Head of caudate nucleus (tissue), 42 donors: ENCODE data around the gene PROM2.
A peak's percentile ranks its signal among the peaks of the same experiment; 100 is the strongest.

Experiments used
- DNase-seq, 42 donors: peaks; one replicate each; pipeline versions ENCODE4 v3.0.0 to v3.0.0-alpha.2; 2020 to 2021; ENCODE audit warnings: mixed read lengths in 7 of 42
- intact Hi-C: fragments of 100-400 bp; cut with DNase I; formaldehyde crosslinking; loops from one replicate; pipeline ENCODE4 v1.15.0; 2022

Gene PROM2

DNA sequence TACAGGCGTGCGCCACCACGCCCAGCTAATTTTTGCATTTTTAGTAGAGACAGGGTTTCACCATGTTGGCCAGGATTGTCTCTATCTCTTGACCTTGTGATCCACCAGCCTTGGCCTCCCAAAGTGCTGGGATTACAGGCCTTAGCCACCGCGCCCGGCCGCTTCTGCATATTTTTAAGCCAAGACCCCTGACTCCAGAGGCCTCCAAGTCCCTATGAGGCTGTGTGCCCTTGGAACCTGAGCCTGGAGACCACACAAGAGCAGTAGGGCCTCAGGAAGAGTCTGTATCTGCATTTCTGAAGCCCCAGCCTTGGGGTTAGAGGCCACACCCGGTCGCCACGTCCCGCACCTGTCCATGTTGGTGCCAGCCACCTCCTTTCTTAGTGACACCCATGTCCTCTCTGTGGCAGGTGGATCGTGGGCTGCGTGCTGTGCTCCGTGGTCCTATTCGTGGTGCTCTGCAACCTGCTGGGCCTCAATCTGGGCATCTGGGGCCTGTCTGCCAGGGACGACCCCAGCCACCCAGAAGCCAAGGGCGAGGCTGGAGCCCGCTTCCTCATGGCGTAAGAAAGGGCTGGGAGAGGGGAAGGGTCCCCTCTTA, 5.3 kb downstream of the PROM2 start:
- no peak for DNase-seq
- intact Hi-C loops: no loop called here

DNA sequence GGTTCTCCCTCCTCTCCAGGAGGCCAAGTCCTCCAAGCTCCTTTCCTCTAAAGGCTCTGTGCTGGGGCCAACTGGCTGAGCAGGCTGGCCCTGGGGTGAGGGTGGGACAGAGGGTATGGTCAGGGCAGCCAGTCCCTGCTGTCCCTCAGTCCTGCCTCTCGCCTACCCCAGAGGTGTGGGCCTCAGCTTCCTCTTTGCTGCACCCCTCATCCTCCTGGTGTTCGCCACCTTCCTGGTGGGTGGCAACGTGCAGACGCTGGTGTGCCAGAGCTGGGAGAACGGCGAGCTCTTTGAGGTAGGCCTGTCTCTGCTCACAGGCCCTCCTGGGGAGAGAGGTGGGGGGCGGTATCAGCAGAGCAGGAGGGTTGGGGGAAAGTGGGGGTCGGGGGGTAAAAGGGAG, 6.8 kb downstream of the PROM2 start:
- intact Hi-C loops: no loop called here
- DNase-seq: no peak

DNA sequence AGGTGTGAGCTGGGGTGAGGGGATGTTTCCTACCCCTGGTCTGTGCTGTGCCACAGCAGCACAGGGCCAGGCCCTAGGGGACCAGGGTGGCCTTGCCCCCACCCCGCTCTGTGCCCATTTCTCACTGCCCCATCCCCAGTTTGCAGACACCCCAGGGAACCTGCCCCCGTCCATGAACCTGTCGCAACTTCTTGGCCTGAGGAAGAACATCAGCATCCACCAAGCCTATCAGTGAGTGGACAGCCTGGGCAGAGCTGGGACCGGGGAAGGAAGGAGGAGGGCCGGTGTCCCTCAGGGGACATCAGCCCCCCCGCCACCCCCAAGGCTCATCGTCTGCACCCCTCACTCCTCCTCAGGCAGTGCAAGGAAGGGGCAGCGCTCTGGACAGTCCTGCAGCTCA, 7.5 kb downstream of the PROM2 start:
- no peak for DNase-seq
- intact Hi-C loops: no loop called here

DNA sequence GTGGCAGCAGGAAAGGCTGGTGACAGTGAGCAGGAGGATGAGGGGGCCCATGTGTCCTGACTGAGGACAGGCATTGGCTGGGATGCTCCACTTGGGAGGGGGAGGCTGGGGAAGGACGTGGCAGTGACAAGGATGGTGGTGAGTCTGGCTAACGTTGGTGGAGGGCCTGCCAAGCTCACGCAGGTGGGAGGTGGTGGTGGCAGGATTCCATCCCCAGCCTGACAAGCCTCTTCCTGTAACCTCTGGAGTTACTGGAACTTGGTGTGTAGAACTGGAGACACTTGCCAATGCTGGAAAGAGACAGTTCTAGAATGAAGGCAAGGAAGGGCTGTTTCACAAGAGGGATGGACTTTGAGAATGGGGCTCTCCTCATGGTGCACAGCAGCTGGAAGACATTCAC, 8.2 kb downstream of the PROM2 start:
- intact Hi-C loops: no loop called here
- no peak for DNase-seq

DNA sequence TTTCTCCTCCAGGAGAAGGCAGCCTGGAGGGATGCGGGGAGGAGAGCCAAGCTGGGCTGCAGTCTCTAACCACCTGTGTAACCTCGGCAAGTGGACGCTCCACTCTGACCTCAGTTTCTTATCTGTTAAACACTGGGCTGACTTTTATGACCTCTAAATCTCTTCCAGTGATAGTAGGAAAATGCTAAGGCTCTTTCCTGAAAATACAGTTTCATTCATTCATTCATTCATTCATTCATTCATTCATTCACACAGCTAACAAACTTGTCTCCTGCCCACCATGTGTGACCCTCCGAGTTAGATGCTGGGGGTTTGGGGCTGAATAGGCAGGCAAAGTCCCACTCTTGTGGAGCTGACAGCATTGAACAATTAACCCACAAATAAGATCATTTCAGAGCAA, 9.3 kb downstream of the PROM2 start:
- intact Hi-C loops: no loop called here
- no peak for DNase-seq

DNA sequence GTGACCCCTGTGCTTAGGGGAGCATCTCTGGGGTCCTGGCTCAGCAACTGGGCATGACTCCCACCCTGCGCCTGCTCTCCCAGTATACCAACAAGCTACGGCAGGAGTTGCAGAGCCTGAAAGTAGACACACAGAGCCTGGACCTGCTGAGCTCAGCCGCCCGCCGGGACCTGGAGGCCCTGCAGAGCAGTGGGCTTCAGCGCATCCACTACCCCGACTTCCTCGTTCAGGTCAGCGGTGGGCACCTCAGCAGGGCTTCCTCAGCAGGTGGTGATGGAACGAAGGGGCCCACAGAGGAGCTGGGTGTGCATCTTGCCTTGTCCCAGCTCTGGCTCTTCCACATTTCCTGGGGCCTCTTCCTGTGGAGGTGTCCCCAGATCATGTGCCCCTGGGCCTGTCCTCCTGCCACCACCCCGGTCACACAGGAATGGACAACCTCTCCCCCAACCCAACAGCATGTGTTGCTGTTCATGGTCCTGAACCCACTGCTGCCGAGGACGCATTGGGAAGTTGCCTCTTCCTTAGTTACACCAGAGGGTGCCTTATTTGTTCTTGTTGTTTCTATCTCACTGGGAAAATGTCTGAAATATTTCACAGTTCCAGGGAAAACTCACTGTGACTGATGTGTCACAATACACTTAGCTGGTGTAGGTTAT, 10.8 kb downstream of the PROM2 start:
- intact Hi-C loops: no loop called here
- no peak for DNase-seq

DNA sequence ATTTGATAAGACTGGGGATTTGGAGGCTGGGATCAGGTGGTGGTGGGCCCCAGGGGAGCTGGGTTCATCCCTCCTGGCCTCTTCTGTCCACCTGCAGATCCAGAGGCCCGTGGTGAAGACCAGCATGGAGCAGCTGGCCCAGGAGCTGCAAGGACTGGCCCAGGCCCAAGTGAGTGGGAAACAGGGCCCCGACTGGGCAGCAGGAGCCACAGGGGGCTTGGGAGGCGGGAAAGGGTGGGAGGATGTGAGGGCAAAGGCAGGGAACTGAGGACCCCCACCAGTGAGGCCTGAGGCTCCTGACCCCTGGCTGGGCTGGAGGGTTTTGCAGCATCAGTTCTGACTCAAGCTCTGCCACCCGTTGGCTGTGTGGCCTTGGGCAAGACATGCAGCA, 11.3 kb downstream of the PROM2 start:
- intact Hi-C loops: no loop called here
- DNase-seq: no peak

DNA sequence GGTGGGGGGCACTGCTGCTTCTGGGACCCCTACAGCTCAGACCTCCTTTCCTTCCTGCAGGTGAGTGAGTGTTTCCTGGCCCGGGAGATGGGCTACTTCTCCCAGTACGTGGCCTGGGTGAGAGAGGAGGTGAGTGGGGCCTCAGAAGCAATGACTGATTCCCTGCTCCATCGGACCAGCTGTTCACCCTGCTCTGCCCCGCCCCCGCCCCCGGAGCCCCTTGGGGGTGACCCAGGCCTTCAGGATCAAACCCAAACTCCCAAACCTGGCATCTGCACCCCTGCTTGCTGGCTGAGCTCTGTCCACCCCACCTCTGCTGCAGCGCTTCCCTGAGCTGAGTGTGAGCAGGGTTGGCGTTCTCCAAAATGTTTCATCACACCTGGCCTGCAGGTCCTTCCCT, 13.1 kb downstream of the PROM2 start:
- intact Hi-C loops: no loop called here
- DNase-seq: no peak

DNA sequence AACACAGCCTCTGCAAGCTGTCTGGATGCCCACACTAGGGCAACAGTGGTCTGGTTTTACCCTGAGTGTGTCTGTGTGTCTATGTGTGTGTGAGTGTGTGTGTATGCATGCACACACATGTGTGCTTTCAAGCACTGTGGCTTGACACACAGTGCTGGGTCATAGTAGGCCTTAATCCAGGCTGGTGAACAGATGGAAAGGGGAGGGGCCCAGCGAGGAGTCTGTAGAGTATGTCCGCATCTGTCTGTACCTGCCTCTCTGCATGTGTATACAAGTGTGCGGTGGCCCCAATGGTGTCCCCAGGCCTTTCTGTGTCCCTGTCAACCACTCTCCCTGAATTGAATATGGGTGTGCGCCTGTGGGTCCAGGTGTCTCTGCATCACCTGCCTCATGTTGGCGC, 13.6 kb downstream of the PROM2 start:
- intact Hi-C loops: no loop called here

DNA sequence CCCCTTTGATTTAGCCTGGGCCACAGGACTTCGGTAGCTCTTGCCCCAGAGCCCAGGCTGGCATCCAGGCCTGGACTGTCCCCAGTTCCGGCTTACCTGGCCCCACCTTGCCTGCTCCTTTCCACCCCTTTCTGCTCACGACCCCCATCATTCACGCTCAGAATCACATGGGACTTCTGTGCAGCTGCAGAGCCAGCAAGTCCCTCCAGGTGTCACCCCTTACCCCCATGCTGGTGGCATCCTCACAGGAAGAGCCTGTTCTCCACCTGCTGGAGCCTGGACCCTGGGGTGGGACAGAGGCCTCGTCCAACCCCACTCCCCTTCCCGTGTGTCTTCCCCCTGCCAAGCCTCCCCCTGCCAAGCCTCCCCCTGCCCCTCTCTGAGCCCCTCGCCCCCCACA, 15.0 kb downstream of the PROM2 start:
- intact Hi-C loops: no loop called here
- DNase-seq: peak in 2 of 42 donors; percentile 49 to 72

More for the DNA sequence above, 13.6 kb downstream of the PROM2 start:
- no peak for DNase-seq

DNA sequence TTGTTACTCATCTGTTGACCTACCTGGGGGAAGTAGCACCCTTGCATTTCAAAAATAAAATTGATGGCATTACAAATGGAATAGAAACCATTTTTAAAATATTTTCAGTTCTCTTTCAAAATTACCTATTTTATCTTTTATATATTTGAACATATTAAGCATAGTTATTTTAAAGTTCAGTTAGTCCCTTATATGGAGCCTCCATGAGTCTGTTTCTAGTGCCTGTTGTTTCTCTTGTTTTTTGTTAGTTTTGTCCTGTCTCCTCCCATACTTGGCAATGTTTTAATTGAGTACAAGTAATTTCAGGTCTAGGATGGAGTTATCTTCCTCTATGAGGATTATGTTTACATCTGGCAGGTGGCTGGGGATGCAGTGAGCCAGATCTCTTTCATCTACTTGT, 17.0 kb downstream of the PROM2 start:
- no peak for DNase-seq
- intact Hi-C loops: no loop called here

DNA sequence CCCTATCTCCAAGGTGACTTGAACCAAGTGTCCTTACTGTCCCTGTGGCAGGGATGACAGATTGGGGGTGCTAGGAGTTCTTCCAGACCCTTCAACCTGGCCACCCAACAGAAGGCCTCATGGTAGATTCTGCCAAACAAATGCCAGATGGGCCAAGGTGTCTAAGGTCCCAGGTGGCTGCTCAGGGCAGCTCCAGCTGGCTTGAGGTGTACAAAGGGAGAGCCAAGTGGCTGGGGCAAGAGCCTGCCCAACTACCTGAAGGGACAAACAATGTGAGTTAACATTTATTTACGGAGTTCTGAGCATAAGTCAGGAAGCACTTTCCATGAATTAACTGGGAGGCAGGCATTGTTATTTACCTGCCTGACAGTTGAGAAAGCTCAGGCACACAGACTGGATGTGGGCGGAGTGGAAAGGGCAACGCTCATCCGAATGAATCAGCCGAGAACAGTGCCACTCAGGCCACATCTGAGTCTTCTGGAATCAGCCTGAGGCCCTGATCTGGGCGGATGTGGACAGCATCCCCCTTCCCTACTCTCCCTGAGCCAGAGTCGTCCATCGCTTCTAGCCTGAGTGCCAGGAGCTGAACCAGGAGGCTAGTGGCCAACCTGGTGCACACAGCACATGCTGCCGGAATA, 18.5 kb downstream of the PROM2 start:
- intact Hi-C loops: no loop called here
- DNase-seq: no peak

DNA sequence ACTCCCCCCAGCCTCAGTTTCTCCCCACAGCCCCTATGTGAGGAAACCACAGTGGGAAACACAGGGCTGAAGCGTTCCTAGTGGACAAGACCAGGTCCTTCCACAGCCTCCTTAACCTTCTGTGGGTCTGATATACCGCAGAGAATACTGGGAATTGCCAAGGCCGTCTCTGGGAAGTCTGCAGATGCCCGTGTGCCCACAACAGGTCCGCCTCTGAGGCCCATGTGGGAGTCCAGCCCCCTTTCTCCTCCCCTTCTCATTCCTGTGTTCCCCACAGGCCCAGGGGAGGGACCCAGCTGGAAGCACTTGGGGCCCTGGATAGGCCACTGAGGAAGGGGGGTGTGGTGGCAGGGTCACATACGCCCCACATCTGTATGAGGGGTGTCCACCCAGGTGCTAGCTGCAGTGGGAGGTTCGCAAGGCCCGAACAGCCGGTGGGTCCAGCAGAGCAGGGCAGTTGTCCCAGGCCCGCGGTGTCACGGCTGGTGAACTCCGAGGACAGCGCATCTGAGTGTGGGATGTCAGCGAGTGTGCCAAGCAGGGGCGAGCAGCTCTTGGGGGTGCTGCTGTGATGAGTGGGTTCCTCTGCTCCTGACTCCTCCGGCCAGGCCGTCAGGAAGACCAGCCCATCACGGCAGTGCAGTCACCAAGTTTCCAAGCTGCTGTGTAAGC, 20.5 kb downstream of the PROM2 start:
- no peak for DNase-seq
- intact Hi-C loops: no loop called here

DNA sequence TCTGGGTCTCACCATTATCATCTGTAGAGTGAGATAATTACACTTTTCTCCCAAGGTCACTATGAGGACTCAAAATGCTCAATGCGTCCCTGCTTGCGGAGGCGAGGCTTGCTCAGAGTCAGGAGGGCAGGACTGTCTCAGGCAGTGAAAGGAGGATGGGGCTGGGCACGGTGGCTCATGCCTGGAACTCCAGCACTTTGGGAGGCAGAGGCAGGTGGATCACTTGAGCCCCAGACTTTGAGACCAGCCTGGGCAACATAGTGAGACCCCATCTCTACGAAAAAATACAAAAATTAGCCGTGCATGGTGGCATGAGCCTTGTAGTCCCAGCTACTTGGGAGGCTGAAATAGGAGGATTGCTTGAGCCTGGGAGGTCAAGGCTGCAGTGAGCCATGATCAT, 21.1 kb downstream of the PROM2 start:
- DNase-seq: no peak
- intact Hi-C loops: no loop called here

DNA sequence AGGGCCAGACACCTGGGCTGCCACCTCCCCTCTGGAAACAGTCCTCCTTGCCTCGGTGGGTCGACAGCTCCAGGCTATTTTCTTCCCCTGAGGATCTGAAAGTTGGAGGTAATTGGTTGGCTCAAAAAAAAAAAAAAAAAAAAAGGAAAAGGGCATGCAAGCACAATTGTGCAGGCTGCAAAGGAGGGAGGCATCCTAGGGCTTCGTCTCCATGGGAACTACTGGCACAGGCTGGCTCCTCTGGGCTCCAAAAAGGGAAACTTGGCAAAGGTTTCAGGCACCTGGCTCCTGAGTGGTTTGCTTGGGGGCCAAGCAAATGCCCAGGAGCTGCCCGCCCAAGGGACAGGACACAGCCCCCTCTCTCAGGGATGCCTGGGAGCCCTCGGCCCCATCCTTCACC, 21.8 kb downstream of the PROM2 start:
- intact Hi-C loops: no loop called here
- peak in 38 of 42 donors; percentile 42 to 92 (median 73) for DNase-seq

DNA sequence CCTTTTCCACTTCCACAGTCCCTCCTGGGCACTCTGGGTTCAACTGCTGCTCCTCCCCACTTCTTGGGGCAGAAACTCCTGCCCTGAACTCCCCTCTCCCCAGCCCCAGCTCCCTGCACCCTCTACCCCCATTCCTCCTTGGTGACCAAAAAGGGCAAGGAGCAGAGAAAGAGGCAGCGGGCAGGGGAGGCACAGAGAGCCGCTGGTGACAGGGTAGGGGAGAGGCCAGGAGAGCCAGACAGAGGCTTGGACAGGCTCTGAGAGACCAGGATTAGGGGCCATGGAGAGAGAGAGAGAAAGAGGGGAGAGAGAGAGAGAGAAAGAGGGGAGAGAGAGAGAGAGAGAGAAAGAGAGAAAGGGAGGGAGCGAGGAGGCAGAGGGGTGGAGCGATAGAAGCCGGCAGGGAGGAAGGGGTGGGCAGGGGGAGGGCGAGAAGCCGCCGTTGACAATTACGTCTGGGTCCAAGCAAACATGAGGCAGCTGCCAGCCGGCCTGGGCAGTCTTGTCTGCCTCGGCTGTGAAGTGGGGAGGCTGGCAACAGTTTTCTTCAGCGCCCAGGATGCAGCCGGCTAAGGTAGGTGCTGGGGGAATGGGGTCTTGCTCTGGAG, 22.7 kb downstream of the PROM2 start, which contains the start of gene KCNIP3:
TSS of gene KCNIP3 (plus strand) at position 468 of the 608 bp plus-strand sequence. CDS start at position 560, 92 bp downstream.
- intact Hi-C loops: no loop called here
- peak; percentile 61 to 89 (median 76) for DNase-seq

DNA sequence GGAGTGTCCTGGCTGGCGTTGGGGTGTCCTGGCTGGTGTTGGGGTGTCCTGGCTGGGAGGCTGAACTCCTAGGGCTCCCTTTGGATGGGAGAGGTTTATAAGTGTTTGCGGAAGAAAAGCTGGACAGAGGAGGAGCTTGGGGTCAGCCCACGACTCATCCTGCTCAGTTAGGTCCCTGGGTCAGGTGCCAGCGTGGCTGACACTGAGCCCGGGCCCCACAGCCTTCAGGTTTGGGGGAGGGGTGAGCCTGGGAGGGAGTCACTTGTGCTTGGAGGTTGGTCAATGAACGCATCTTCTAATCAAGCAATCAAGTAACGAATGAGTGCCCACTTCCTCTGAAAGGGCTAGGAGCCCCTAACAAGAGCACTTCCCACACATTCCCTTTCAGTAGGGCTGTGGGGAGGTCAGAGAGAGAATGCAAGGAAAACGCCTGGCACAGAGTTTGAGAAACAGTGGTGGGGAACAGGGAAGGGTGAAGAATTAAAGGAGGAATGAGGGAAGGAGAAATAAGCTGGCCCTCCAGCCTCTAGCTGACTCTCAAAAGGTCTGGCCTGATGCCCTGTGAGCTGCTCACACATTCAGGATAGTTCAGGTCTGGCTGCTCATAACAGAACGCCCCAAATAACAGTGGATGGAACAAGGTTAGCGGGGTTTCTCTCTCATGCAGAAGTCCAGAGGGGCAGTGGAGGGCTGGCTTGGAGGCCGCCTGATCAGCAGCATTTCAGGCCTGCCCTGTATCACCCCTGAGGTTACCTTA, 23.6 kb downstream of the PROM2 start:
- intact Hi-C loops: no loop called here
- DNase-seq: peak in 1 of 42 donors; percentile 48

DNA sequence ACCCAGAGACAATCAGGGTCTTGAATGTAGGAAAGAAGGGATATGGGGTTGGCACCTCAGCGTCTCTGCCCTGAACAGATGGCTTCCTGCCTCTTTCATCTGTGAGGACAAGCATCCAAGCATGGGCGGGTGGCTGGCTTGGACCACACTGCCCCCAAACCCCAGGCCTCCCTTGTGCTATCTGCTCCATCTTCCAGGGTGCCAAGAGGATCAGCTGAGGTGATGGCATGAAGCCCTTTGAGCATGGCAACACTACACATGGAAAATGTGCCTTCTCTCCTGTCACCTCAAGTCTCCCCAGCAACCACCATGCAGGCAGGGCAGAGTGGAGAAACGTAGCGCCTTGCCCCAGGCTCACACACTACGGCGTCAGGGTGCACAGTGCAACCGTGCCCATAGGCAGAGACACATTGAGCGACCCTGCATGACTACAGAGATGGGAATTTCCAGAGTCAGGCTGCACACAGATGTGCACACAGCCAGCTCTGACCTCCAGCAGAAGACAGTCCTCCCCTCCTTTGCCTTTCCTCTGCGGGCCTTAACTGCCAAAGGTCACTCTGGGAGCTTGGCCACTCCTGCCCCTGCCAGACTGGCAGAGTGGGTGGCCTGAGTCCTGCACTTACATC, 24.4 kb downstream of the PROM2 start:
- intact Hi-C loops: no loop called here
- DNase-seq: peak in 1 of 42 donors; percentile 45

DNA sequence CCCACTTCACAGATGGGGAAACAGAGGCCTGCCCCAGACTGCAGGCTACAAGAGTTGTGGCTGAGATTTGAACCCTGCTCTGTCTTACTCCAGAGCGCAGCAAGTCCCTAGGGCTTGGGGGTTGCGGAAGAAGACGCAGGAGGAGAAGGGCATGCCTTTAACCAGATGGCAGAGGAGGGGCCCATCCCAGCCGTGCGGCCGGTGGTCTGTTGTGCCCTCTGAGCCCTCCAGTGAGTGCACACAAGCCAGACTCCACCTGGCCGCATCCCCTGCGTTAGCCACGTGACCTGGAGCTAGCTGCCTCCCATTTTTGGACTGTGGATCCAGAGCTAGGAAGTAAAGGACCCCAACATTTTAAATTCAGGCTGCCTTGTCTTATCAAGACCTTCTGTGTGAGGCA, 25.7 kb downstream of the PROM2 start:
- intact Hi-C loops: no loop called here
- DNase-seq: no peak
